GM18907 (cell line): ENCODE measurements around the gene SLC22A15.
"Not testable (repeated sequence)": the region's sequence is repeated elsewhere in the genome, so short reads cannot be mapped to it uniquely, and the experiment has no call there.

Experiments
- ATAC-seq: cut with Tn5 transposase; IDR thresholded peaks from one replicate; pipeline ENCODE4 v1.9.1; 2021; ENCODE audit warnings: mild to moderate bottlenecking, moderate library complexity; ENCODE audit not compliant: unreplicated experiment

SLC22A15 gene

GRCh38 chr1:116031302-116031835 is 55.1 kb downstream of the SLC22A15 start:
- ATAC-seq: no peak

- no peak for ATAC-seq
Observed at GRCh38 chr1:116033322-116033721, 57.0 kb downstream of the SLC22A15 start.

GRCh38 chr1:116036255-116036654 is 59.9 kb downstream of the SLC22A15 start:
- no peak for ATAC-seq

GRCh38 chr1:116038679-116039078 is 62.4 kb downstream of the SLC22A15 start:
- ATAC-seq: no peak

GRCh38 chr1:116044071-116044470 is 67.8 kb downstream of the SLC22A15 start:
- ATAC-seq: no peak

GRCh38 chr1:116046933-116047332 is 70.6 kb downstream of the SLC22A15 start:
- ATAC-seq: not testable (repeated sequence)

GRCh38 chr1:116051896-116052295 is 75.6 kb downstream of the SLC22A15 start:
- ATAC-seq: not testable (repeated sequence)

- no peak for ATAC-seq
Observed at GRCh38 chr1:116062201-116062600, 85.9 kb downstream of the SLC22A15 start.

GRCh38 chr1:116064616-116065015 is 88.3 kb downstream of the SLC22A15 start:
- no peak for ATAC-seq

GRCh38 chr1:116066868-116067565 is 90.7 kb downstream of the SLC22A15 start:
- ATAC-seq: no peak

- no peak for ATAC-seq
Observed at GRCh38 chr1:116067566-116067890, 91.2 kb downstream of the SLC22A15 start.

GRCh38 chr1:116075575-116075974 is 99.3 kb downstream of the SLC22A15 start:
- ATAC-seq: no peak

- ATAC-seq: no peak
Observed at GRCh38 chr1:116075990-116076389, 99.7 kb downstream of the SLC22A15 start.

- no peak for ATAC-seq
Observed at GRCh38 chr1:116076831-116077230, 100.5 kb downstream of the SLC22A15 start.

- no peak for ATAC-seq
Observed at GRCh38 chr1:116078699-116079223, 102.4 kb downstream of the SLC22A15 start.

- no peak for ATAC-seq
Observed at GRCh38 chr1:116087628-116088027, 111.3 kb downstream of the SLC22A15 start.

- ATAC-seq: no peak
Observed at GRCh38 chr1:116089870-116090269, 113.6 kb downstream of the SLC22A15 start.

GRCh38 chr1:116091083-116091482 is 114.8 kb downstream of the SLC22A15 start:
- ATAC-seq: no peak

- no peak for ATAC-seq
Observed at GRCh38 chr1:116092752-116093489, 116.6 kb downstream of the SLC22A15 start.

- no peak for ATAC-seq
Observed at GRCh38 chr1:116095027-116095426, 118.7 kb downstream of the SLC22A15 start.

GRCh38 chr1:116096013-116096618 is 119.8 kb downstream of the SLC22A15 start:
- no peak for ATAC-seq

GRCh38 chr1:116097626-116098025 is 121.3 kb downstream of the SLC22A15 start:
- no peak for ATAC-seq
